Activated T-cell treated with anti-CD3 and anti-CD28 coated beads, Interleukin-2, amount 50 U/mL, for 4 hours (primary cell): ENCODE results near the gene NEIL1. TPM values are rescaled to one million over a fixed set of nuclear protein-coding genes. Genes with fewer than 3 reads are reported as not detected.

Source experiments
- ATAC-seq, 2 donors: fragments of 200-7000 bp; cut with Tn5 transposase; one replicate each; pipeline ENCODE4 v1.10.0; 2021
- DNase-seq: peaks from one replicate; pipeline ENCODE4 v3.0.0-alpha.2; 2020
- H3K27me3 Mint-ChIP-seq: one replicate; pipeline ENCODE4 v1.8.0; 2021; ENCODE audit warnings: low read depth, mixed read lengths
- H3K36me3 Mint-ChIP-seq: one replicate; pipeline ENCODE4 v1.8.0; 2022; ENCODE audit warnings: mixed read lengths; ENCODE audit not compliant: insufficient read depth
- H3K4me1 Mint-ChIP-seq: one replicate; pipeline ENCODE4 v1.8.0; 2021; ENCODE audit warnings: low read depth, mixed read lengths
- H3K4me3 Mint-ChIP-seq: one replicate; pipeline ENCODE4 v1.8.0; 2021; ENCODE audit warnings: mild to moderate bottlenecking, moderate library complexity, mixed read lengths
- H3K9me3 Mint-ChIP-seq: one replicate; pipeline ENCODE4 v1.8.0; 2021; ENCODE audit warnings: mixed read lengths
- total RNA-seq, 3 donors: library from RNA; stranded (reverse); gene quantifications; one replicate each; pipeline ENCODE4 v1.2.1, GENCODE V29; 2021

Gene NEIL1
- total RNA-seq, 3 donors from 2014 or later, result 0.79 to 2.1 (median 2.1) TPM

- no peaks in the 10 kb centered on the region for H3K4me1 Mint-ChIP-seq
- no peaks in the 10 kb centered on the region for H3K27me3 Mint-ChIP-seq
- no peaks in the 10 kb centered on the region for H3K9me3 Mint-ChIP-seq
- no peak overlapping the region for H3K4me3 Mint-ChIP-seq
- peaks cover 16% of the 10 kb centered on the region for H3K36me3 Mint-ChIP-seq
- ATAC-seq, result no peak
- no peak for DNase-seq
Observed at GRCh38 chr15:75357976-75358673, 11.3 kb downstream of the NEIL1 start.

DNA sequence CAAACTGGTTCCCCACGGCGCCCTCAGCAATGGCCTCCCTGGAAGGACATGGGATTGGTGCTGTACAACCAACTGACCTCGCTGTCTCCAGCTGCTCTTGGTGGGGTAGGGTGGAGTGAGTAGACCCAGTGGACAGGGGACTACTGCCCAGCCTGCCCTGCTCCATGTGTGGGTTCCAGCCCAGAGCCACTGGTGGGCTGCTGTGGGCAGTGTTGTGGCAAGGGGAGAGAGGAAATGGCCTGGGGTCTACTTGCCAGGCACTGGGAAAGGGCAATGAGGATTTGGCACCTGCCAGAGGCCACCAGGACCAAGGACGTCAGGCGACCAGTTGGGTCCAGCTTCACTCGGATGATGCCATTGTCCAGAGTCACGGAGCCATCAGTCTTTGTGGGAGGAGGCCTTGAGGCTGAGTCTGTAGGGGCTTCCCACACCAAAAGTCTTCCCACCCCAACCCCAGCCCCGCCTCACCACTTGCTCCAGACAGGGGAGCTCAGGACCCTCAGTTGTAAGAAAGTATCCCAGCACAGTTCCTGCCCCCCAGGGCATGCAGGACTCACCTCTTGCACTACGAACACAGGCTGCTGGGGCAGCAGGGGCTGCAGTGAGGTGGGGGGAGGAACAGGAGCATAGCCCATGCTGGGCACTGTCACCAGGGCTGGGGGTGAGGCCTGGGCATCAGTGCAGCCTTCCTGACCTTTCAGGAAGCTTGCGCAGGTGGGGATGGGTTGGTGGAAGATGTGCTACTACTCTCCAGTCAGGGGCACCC is 12.1 kb downstream of the NEIL1 start:
- H3K36me3 Mint-ChIP-seq, result peaks cover 16% of the 10 kb centered on the region
- ATAC-seq (no peak), DNase-seq (no peak)
- H3K9me3 Mint-ChIP-seq, result no peaks in the 10 kb centered on the region
- no peaks in the 10 kb centered on the region for H3K4me1 Mint-ChIP-seq
- no peaks in the 10 kb centered on the region for H3K27me3 Mint-ChIP-seq
- H3K4me3 Mint-ChIP-seq, result no peak overlapping the region

GRCh38 chr15:75359537-75360250 is 12.9 kb downstream of the NEIL1 start:
- DNase-seq (no peak), ATAC-seq (no peak)
- Mint-ChIP-seq H3K27me3 (no peaks in the 10 kb centered on the region), H3K4me1 (no peaks in the 10 kb centered on the region), H3K4me3 (no peak overlapping the region), H3K9me3 (no peaks in the 10 kb centered on the region), H3K36me3 (peaks cover 21% of the 10 kb centered on the region)

GRCh38 chr15:75360391-75360790 is 13.6 kb downstream of the NEIL1 start:
- H3K9me3 Mint-ChIP-seq, result no peaks in the 10 kb centered on the region
- H3K4me1 Mint-ChIP-seq, result no peaks in the 10 kb centered on the region
- H3K27me3 Mint-ChIP-seq, result no peaks in the 10 kb centered on the region
- ATAC-seq (peak in 1 of 2 donors; percentile 15), DNase-seq (no peak)
- no peak overlapping the region for H3K4me3 Mint-ChIP-seq
- H3K36me3 Mint-ChIP-seq, result peaks cover 23% of the 10 kb centered on the region

DNA sequence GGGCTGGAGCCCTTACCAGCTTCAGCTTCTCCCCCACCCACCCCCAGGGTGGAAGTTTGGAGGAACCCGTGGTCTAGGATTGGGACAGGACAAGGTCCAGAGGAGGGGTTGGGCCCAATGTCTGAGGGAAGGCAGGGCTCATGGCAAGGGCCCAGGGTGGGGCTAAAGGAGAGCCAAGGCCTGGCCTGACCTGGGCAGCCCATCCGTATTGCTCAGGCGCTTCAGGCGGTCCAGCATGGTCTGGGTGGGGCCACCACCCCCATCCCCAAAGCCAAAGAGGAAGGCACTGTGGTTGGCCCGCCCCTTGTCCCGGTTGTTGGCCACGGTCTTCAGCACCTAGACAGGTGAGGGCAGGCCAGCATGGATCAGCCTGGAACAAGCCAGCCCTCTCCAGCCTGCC is 14.0 kb downstream of the NEIL1 start:
- H3K27me3 Mint-ChIP-seq, result no peaks in the 10 kb centered on the region
- no peaks in the 10 kb centered on the region for H3K9me3 Mint-ChIP-seq

DNA sequence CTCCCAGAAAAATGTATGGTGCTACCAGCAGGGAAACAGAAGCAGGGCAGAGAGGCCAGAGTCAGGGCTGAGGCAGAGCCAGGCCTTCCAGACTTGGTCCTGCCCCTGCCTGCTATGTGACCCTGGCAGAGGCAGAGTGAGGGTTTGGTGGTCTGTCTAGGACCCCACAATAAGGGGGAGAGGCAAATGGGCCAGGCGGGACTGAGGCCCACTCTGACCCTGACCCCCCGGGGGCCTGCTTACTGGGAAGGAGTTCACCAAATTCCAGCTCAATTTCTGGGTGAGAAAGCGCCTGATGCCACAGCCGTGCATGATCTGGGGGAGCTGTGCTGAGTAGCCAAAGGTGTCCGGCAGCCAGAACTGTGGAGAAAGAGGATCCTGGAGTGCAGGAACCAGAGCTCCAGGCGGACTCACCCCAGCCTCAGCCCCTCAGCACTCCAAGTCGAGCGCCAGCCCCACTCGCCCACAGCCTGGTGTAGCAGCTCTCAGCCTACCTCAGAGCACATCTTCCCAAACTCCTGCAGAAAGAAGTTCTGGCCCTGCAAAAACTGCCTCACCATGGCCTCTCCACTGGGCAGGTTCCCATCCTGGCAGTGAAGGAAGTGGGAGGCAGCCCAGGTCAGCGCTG is 14.6 kb downstream of the NEIL1 start:
- no peaks in the 10 kb centered on the region for H3K9me3 Mint-ChIP-seq
- ATAC-seq, result no peak
- peaks cover 23% of the 10 kb centered on the region for H3K36me3 Mint-ChIP-seq
- no peak for DNase-seq
- no peaks in the 10 kb centered on the region for H3K27me3 Mint-ChIP-seq
- no peak overlapping the region for H3K4me3 Mint-ChIP-seq
- no peaks in the 10 kb centered on the region for H3K4me1 Mint-ChIP-seq

More for the DNA sequence above, 14.0 kb downstream of the NEIL1 start:
- peaks cover 23% of the 10 kb centered on the region for H3K36me3 Mint-ChIP-seq
- DNase-seq, result no peak
- no peaks in the 10 kb centered on the region for H3K4me1 Mint-ChIP-seq
- no peak overlapping the region for H3K4me3 Mint-ChIP-seq
- no peak for ATAC-seq

DNA sequence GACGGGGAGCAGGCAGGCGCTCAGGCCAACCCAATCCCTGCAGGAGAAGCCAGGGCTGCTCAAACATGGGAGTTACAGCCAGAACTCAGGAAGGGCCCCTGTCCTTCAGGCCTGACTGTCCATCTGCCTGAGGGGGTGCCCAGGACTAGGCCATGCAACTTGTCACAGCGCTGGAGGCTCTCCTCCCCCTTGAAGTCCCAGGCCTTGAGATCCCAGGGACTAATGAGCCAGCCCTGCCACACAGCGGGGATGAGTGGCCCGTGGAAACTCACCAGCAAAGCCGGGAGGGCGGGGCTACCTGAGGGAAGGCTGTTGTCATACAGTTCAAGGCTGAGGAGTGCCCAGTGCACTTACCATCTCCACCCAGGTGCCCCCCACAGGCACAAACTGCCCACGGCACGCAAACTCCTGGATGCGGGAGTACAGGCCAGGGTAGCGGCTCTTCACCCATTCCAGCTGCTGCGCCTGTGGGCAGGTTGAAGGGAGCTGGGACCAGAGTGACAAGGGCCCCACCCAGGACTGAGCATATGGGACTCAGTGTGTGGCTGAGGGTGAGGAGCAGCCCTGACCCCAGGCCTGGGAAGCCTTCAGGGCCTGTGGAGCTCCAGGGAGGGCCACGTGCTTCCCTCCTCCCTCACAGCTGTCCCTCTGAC is 15.3 kb downstream of the NEIL1 start:
- no peak for DNase-seq
- no peak overlapping the region for H3K4me3 Mint-ChIP-seq
- H3K9me3 Mint-ChIP-seq, result no peaks in the 10 kb centered on the region
- no peaks in the 10 kb centered on the region for H3K27me3 Mint-ChIP-seq
- peaks cover 6% of the 10 kb centered on the region for H3K4me1 Mint-ChIP-seq
- peaks cover 23% of the 10 kb centered on the region for H3K36me3 Mint-ChIP-seq
- no peak for ATAC-seq

GRCh38 chr15:75362642-75363249 is 15.9 kb downstream of the NEIL1 start:
- no peaks in the 10 kb centered on the region for H3K9me3 Mint-ChIP-seq
- H3K4me1 Mint-ChIP-seq, result peaks cover 10% of the 10 kb centered on the region
- peaks cover 23% of the 10 kb centered on the region for H3K36me3 Mint-ChIP-seq
- H3K27me3 Mint-ChIP-seq, result no peaks in the 10 kb centered on the region
- DNase-seq (no peak), ATAC-seq (no peak)
- no peak overlapping the region for H3K4me3 Mint-ChIP-seq

GRCh38 chr15:75363786-75364185 is 16.9 kb downstream of the NEIL1 start:
- DNase-seq, result no peak
- no peak for ATAC-seq
- Mint-ChIP-seq H3K9me3 (no peaks in the 10 kb centered on the region), H3K4me1 (peaks cover 13% of the 10 kb centered on the region), H3K36me3 (peaks cover 19% of the 10 kb centered on the region), H3K4me3 (no peak overlapping the region), H3K27me3 (no peaks in the 10 kb centered on the region)

GRCh38 chr15:75364881-75365280 is 18.0 kb downstream of the NEIL1 start:
- no peak overlapping the region for H3K4me3 Mint-ChIP-seq
- H3K4me1 Mint-ChIP-seq, result peaks cover 24% of the 10 kb centered on the region
- H3K9me3 Mint-ChIP-seq, result no peaks in the 10 kb centered on the region
- DNase-seq (no peak), ATAC-seq (no peak)
- peaks cover 19% of the 10 kb centered on the region for H3K36me3 Mint-ChIP-seq
- H3K27me3 Mint-ChIP-seq, result no peaks in the 10 kb centered on the region

DNA sequence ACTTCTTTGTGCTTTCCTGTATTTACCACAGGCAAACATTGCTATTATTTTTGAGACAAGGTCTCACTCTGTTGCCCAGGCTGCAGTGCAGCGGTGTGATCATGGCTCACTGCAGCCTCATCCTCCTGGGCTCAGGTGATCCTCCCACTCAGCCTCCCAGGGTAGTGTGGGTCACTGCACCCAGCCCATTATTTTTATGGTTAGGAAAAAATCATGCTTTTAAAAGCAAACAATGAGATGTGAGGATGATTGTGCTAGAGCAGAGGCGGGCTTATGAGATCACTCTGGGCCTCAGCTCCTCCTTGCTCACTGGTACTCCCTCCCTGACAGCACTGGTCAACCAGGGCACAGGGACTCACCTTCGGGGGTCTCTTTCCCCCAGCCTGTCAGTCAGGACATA is 19.3 kb downstream of the NEIL1 start:
- no peak overlapping the region for H3K4me3 Mint-ChIP-seq
- peaks cover 25% of the 10 kb centered on the region for H3K4me1 Mint-ChIP-seq
- no peak for ATAC-seq
- H3K36me3 Mint-ChIP-seq, result peaks cover 19% of the 10 kb centered on the region
- DNase-seq, result no peak
- no peaks in the 10 kb centered on the region for H3K27me3 Mint-ChIP-seq
- no peaks in the 10 kb centered on the region for H3K9me3 Mint-ChIP-seq

DNA sequence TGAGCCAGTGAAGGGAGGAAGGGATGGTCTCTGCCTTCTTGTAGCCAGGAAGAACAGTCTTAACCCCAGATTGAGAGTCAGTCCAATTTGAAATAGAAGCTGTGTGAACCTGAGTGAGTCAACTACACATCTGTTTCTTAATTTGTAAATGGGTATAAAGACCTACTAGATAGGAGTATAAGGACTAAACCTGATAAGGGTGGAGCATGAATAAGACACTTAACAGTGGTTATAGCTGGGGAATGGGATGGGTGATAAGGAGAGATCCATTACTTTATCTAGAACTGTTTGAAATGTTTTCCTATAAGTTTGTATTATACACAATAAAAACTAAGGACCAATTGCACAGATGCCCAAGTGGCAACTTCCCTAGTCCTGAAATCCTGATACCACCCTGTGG is 20.2 kb downstream of the NEIL1 start:
- Mint-ChIP-seq H3K4me3 (peak overlapping the region; percentile 91), H3K27me3 (no peaks in the 10 kb centered on the region), H3K9me3 (no peaks in the 10 kb centered on the region), H3K4me1 (peaks cover 25% of the 10 kb centered on the region), H3K36me3 (peaks cover 20% of the 10 kb centered on the region)
- DNase-seq, result no peak
- ATAC-seq, result no peak

DNA sequence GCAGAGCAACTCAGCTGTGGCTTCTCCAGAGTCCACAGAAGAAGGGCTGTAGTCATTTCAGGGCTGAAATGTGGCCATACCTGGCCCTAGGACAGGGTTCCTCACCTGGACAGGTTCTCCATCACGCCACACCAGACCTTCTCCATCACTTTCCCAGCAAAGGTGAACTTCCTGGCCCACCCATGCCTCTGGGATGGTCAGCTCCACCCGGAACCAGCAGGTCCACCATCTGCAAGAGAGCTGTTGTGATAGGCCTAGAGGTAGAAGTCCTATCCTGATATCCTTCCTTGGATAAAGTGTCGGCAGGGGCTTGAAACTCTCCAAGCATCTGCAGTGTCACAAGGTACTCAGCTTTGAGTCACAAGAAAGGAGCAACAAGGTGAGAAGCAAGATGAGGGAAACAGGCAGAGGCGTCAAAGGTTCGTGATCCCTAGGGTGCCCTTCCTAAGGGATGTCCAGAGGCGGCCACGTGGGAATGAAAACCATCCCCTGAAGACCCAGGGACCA is 20.6 kb downstream of the NEIL1 start:
- peaks cover 20% of the 10 kb centered on the region for H3K36me3 Mint-ChIP-seq

More for the DNA sequence above, 20.6 kb downstream of the NEIL1 start:
- no peak for ATAC-seq
- no peak for DNase-seq
- Mint-ChIP-seq H3K9me3 (no peaks in the 10 kb centered on the region), H3K4me3 (peak overlapping the region; percentile 91), H3K27me3 (no peaks in the 10 kb centered on the region), H3K4me1 (peaks cover 25% of the 10 kb centered on the region)
